Neural cell (in vitro differentiated cells): ENCODE data around the gene HPCA. TPM values are rescaled to one million over a fixed set of nuclear protein-coding genes. Genes with fewer than 3 reads are reported as not detected.

ENCODE experiments used
- H2AFZ ChIP-seq: fragments of 200-600, 300-800 bp; sonication (generic), shearing (Covaris generic); 2 replicates; pipeline ENCODE4 v1.6.0; 2014; ENCODE audit warnings: low read depth, mild to moderate bottlenecking, antibody characterized with exemption, low read length, moderate library complexity
- H3F3A ChIP-seq: fragments of 200-600 bp; shearing (Covaris generic); 2 replicates; pipeline ENCODE4 v1.6.1; 2016; ENCODE audit warnings: mild to moderate bottlenecking, moderate library complexity, mixed read lengths, antibody characterized with exemption, low read length; ENCODE audit not compliant: insufficient read depth, poor library complexity, severe bottlenecking
- H3K27ac ChIP-seq: fragments of 200-600, 300-800 bp; sonication (generic), shearing (Covaris generic); 2 replicates; pipeline ENCODE4 v1.5.1; 2014; ENCODE audit warnings: mild to moderate bottlenecking, low read length, moderate library complexity
- H3K27me3 ChIP-seq: fragments of 300-800, 200-600 bp; sonication (generic), shearing (Covaris generic); 2 replicates; pipeline ENCODE4 v1.6.0; 2014; ENCODE audit warnings: mild to moderate bottlenecking, low read depth, low read length, moderate library complexity; ENCODE audit not compliant: insufficient read depth
- H3K36me3 ChIP-seq: fragments of 300-800, 200-600 bp; sonication (generic), shearing (Covaris generic); 2 replicates; pipeline ENCODE4 v1.5.1; 2014; ENCODE audit warnings: mild to moderate bottlenecking, antibody characterized with exemption, low read length, moderate library complexity; ENCODE audit not compliant: insufficient read depth
- H3K4me2 ChIP-seq: fragments of 300-800, 200-600 bp; sonication (generic), shearing (Covaris generic); 2 replicates; pipeline ENCODE4 v1.6.0; 2014; ENCODE audit warnings: mild to moderate bottlenecking, low read length
- H3K4me3 ChIP-seq: fragments of 300-800, 200-600 bp; sonication (generic), shearing (Covaris generic); 2 replicates; pipeline ENCODE4 v1.5.1; 2014; ENCODE audit warnings: mild to moderate bottlenecking, low read length, moderate library complexity
- H3K79me2 ChIP-seq: fragments of 200-600 bp; shearing (Covaris generic); replicated peaks from 2 replicates; pipeline ENCODE4 v1.6.0; 2014; ENCODE audit warnings: mild to moderate bottlenecking, low read length, moderate library complexity; ENCODE audit not compliant: insufficient read depth
- H3K9ac ChIP-seq: fragments of 300-800, 200-600 bp; sonication (generic), shearing (Covaris generic); 2 replicates; pipeline ENCODE4 v1.6.1; 2016; ENCODE audit warnings: mild to moderate bottlenecking, low read length, mixed read lengths
- H3K9me2 ChIP-seq: fragments of 200-600 bp; shearing (Covaris generic); 2 replicates; pipeline ENCODE4 v1.6.1; 2016; ENCODE audit warnings: mild to moderate bottlenecking, low read length, mixed read lengths; ENCODE audit not compliant: insufficient read depth
- H3K9me3 ChIP-seq: fragments of 200-600, 300-800 bp; sonication (generic), shearing (Covaris generic); 2 replicates; pipeline ENCODE4 v1.6.1; 2016; ENCODE audit warnings: mild to moderate bottlenecking, mixed run types, low read length, moderate library complexity, mixed read lengths
- H4K20me1 ChIP-seq: fragments of 200-600 bp; shearing (Covaris generic); 2 replicates; pipeline ENCODE4 v1.6.1; 2016; ENCODE audit warnings: mild to moderate bottlenecking, mixed run types; ENCODE audit not compliant: insufficient read depth
- EP300 ChIP-seq: fragments of 450-650 bp; conservative IDR thresholded peaks from 2 replicates; pipeline ENCODE4 v1.6.1; 2014; ENCODE audit warnings: antibody characterized with exemption, mild to moderate bottlenecking, moderate library complexity; ENCODE audit not compliant: poor library complexity, severe bottlenecking
- EZH2 ChIP-seq: fragments of 200-600, 300-800 bp; shearing (Covaris generic), sonication (generic); IDR thresholded peaks from 2 replicates; pipeline ENCODE4 v1.6.1; 2014; ENCODE audit warnings: antibody characterized with exemption, low read length, borderline replicate concordance, mild to moderate bottlenecking; ENCODE audit not compliant: insufficient read depth, poor library complexity, severe bottlenecking
- MXI1 ChIP-seq: fragments of 450-650 bp; conservative IDR thresholded peaks from 2 replicates; pipeline ENCODE4 v1.6.1; 2014; ENCODE audit warnings: antibody characterized with exemption, mild to moderate bottlenecking; ENCODE audit not compliant: poor library complexity, severe bottlenecking
- POLR2AphosphoS5 ChIP-seq: IDR thresholded peaks from 2 replicates; pipeline ENCODE4 v1.6.1; 2012
- RAD21 ChIP-seq: fragments of 450-650 bp; conservative IDR thresholded peaks from 2 replicates; pipeline ENCODE4 v1.6.1; 2014; ENCODE audit warnings: antibody characterized with exemption, mild to moderate bottlenecking, moderate library complexity
- REST ChIP-seq: IDR thresholded peaks from 2 replicates; pipeline ENCODE4 v1.6.1; 2012; ENCODE audit warnings: borderline replicate concordance
- SMC3 ChIP-seq: fragments of 450-650 bp; conservative IDR thresholded peaks from 2 replicates; pipeline ENCODE4 v1.6.1; 2014; ENCODE audit warnings: antibody characterized with exemption, mild to moderate bottlenecking, moderate library complexity; ENCODE audit not compliant: poor library complexity
- TAF1 ChIP-seq: IDR thresholded peaks from 2 replicates; pipeline ENCODE4 v1.6.1; 2012; ENCODE audit warnings: low read depth
- polyA plus RNA-seq: library from polyadenylated mRNA; depleted of rRNA; stranded (reverse); fragments of >200 nt; gene quantifications from 2 replicates; pipeline ENCODE4 v1.2.3, GENCODE V29; 2014
- TF ChIP-seq, protein P1 (sequence below): fragments of 450-650 bp; IDR thresholded peaks from 2 replicates; pipeline ENCODE4 v1.5.1; 2014; ENCODE audit warnings: antibody characterized with exemption, mild to moderate bottlenecking, moderate library complexity; ENCODE audit not compliant: poor library complexity, severe bottlenecking

Gene HPCA
- polyA plus RNA-seq, 1 donor from 2014 or later: 1.9 TPM

DNA sequence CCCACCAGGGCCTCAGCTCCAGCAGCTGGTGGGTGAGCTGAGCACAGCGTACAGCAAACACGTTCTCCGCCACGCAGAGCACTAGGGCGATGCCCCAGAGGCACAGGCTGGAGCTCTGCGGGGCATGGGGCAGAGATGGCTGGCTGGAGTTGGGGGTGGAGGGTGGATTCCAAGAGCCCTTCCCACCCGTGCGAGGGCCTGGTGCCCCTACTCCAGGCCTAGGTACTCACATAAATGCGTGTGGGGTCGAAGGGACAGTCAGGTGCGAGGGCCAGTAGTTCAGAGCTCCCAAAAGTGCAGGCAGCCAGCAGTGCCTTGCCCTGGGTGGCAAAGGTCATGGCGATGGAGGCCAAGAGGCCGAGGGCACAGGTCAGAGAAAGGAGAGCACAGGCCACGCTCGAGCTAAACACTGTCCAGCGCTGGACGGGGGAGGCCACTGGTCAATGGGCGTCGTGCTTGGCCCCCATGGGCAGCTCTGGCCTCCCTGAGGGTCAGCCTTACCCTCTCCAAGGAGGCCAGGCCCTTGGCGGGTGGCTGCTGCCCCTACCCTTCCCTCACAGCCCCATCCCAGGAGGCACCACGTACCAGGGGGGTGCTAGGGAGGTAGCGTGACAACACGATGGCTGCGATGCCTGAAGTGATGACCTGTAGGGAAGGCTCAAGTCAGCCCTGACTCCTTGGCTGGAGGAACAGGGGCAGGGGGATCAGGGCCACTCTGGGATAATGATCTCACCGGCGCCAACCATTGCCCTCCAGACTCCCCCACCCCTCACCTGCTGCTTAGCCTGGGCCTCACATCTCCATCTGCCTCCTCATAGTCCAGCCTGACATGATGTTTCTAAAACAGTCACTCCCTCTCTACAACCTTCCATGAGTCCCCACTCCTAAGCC is 9.3 kb downstream of the HPCA start:
- no peak overlapping the region for H3K27ac ChIP-seq
- no peaks in the 10 kb centered on the region for H4K20me1 ChIP-seq
- H3K4me3 ChIP-seq: no peak overlapping the region
- H3K27me3 ChIP-seq: peaks cover 27% of the 10 kb centered on the region
- H3K79me2 ChIP-seq: no peaks in the 10 kb centered on the region
- H3K9me3 ChIP-seq: no peaks in the 10 kb centered on the region
- no peak for TF ChIP-seq POLR2AphosphoS5
- no peak for TF ChIP-seq SMC3
- no peak for TF ChIP-seq MXI1
- no peak for TF ChIP-seq EP300
- TF ChIP-seq, protein P1, sequence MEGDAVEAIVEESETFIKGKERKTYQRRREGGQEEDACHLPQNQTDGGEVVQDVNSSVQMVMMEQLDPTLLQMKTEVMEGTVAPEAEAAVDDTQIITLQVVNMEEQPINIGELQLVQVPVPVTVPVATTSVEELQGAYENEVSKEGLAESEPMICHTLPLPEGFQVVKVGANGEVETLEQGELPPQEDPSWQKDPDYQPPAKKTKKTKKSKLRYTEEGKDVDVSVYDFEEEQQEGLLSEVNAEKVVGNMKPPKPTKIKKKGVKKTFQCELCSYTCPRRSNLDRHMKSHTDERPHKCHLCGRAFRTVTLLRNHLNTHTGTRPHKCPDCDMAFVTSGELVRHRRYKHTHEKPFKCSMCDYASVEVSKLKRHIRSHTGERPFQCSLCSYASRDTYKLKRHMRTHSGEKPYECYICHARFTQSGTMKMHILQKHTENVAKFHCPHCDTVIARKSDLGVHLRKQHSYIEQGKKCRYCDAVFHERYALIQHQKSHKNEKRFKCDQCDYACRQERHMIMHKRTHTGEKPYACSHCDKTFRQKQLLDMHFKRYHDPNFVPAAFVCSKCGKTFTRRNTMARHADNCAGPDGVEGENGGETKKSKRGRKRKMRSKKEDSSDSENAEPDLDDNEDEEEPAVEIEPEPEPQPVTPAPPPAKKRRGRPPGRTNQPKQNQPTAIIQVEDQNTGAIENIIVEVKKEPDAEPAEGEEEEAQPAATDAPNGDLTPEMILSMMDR: no peak
- no peak for TF ChIP-seq REST
- TF ChIP-seq RAD21: no peak
- no peak for TF ChIP-seq EZH2
- no peak for TF ChIP-seq TAF1
- H3K9ac ChIP-seq: no peak overlapping the region
- no peaks in the 10 kb centered on the region for H3F3A ChIP-seq
- no peak overlapping the region for H3K4me2 ChIP-seq
- no peaks in the 10 kb centered on the region for H3K36me3 ChIP-seq
- no peaks in the 10 kb centered on the region for H3K9me2 ChIP-seq
- H2AFZ ChIP-seq: no peak overlapping the region

GRCh38 chr1:32896451-32896850 is 10.2 kb downstream of the HPCA start:
- peaks cover 34% of the 10 kb centered on the region for H3K27me3 ChIP-seq
- no peak overlapping the region for H3K9ac ChIP-seq
- no peak for TF ChIP-seq TAF1
- TF ChIP-seq EZH2: no peak
- no peak for TF ChIP-seq EP300
- no peak for TF ChIP-seq POLR2AphosphoS5
- TF ChIP-seq, protein P1: no peak
- no peak for TF ChIP-seq RAD21
- TF ChIP-seq REST: no peak
- no peak for TF ChIP-seq SMC3
- TF ChIP-seq MXI1: no peak
- no peaks in the 10 kb centered on the region for H3F3A ChIP-seq
- no peaks in the 10 kb centered on the region for H4K20me1 ChIP-seq
- no peak overlapping the region for H3K4me3 ChIP-seq
- H3K4me2 ChIP-seq: no peak overlapping the region
- H3K79me2 ChIP-seq: no peaks in the 10 kb centered on the region
- H2AFZ ChIP-seq: no peak overlapping the region
- no peaks in the 10 kb centered on the region for H3K9me3 ChIP-seq
- H3K36me3 ChIP-seq: no peaks in the 10 kb centered on the region
- H3K27ac ChIP-seq: no peak overlapping the region
- H3K9me2 ChIP-seq: no peaks in the 10 kb centered on the region
